Stimulated activated CD8-positive, alpha-beta memory T cell treated with anti-CD3 and anti-CD28 coated beads, Interleukin-15, amount 100 ng/mL, for 4 hours (primary cell): ENCODE results near the gene C16orf92.
A peak's percentile ranks its signal among the peaks of the same experiment; 100 is the strongest.

Experiments used
- DNase-seq, 2 donors: peaks; one replicate each; pipeline ENCODE4 v3.0.0-alpha.2; 2020; ENCODE audit warnings: low read depth in 2 of 2

The C16orf92 gene

GRCh38 chr16:30060836-30061554 is 38.0 kb downstream of the C16orf92 start:
- no peak for DNase-seq

GRCh38 chr16:30063278-30063892 is 40.4 kb downstream of the C16orf92 start:
- DNase-seq = no peak

- peak; percentile 42 to 44 for DNase-seq
These were observed 41.1 kb downstream of the C16orf92 start for GRCh38 chr16:30063893-30064728.

- no peak for DNase-seq
These were observed 41.7 kb downstream of the C16orf92 start for GRCh38 chr16:30064729-30065101.

- DNase-seq = peak; percentile 93
These were observed 42.3 kb downstream of the C16orf92 start, which contains the start of gene ALDOA for GRCh38 chr16:30065102-30065942. ALDOA (plus strand) TSS chr16:30065760; CDS start chr16:30066898, 1,138 bp downstream.

- no peak for DNase-seq
These were observed 43.2 kb downstream of the C16orf92 start for GRCh38 chr16:30065943-30066760.

- DNase-seq = no peak
These were observed 44.0 kb downstream of the C16orf92 start for GRCh38 chr16:30066761-30067583.

GRCh38 chr16:30067584-30067916 is 44.6 kb downstream of the C16orf92 start:
- DNase-seq = no peak

- DNase-seq = no peak
These were observed 45.3 kb downstream of the C16orf92 start for GRCh38 chr16:30068333-30068732.

GRCh38 chr16:30068750-30069610 is 46.0 kb downstream of the C16orf92 start:
- DNase-seq = peak in 1 of 2 donors; percentile 34

GRCh38 chr16:30069611-30070462 is 46.8 kb downstream of the C16orf92 start:
- no peak for DNase-seq

- DNase-seq = no peak
These were observed 47.5 kb downstream of the C16orf92 start for GRCh38 chr16:30070490-30070889.
